A673 (cell line): Measurements from ENCODE around the gene DAPK1. TPM values are rescaled to one million over a fixed set of nuclear protein-coding genes. Genes with fewer than 3 reads are reported as not detected.

Source experiments
- BruUV-seq: library from RNA; stranded (reverse); fragments of 400-500 nt; replicated peaks from 2 replicates; lab custom pipeline; 2021; lab: Mats Ljungman, UMichigan
- CTCF ChIA-PET: fragments of 300-600 bp; sonication (Branson Sonifier 250); formaldehyde crosslinking; loops from one replicate; lab custom pipeline; 2022; ENCODE audit warnings: antibody characterized with exemption; lab: Charles Lee
- POLR2A ChIA-PET: fragments of 300-600 bp; sonication (Branson Sonifier 250); formaldehyde crosslinking; loops from one replicate; lab custom pipeline; 2022; ENCODE audit warnings: antibody characterized with exemption; ENCODE audit not compliant: low non-redundant PET; lab: Charles Lee
- DNase-seq: peaks from one replicate; pipeline ENCODE4 v3.0.0-alpha.2; 2015; ENCODE audit warnings: low spot score
- H3K27ac ChIP-seq: fragments of 200-600 bp; sonication (generic); 2 replicates; pipeline ENCODE4 v1.5.1; 2016; ENCODE audit warnings: mixed run types, low read depth, mild to moderate bottlenecking, mixed read lengths, antibody characterized with exemption, low read length; ENCODE audit not compliant: poor library complexity, severe bottlenecking
- H3K27me3 ChIP-seq: fragments of 200-600 bp; sonication (generic); replicated peaks from 2 replicates; pipeline ENCODE4 v1.6.1; 2017; ENCODE audit warnings: mixed run types, low read depth, mild to moderate bottlenecking, mixed read lengths, antibody characterized with exemption, low read length; ENCODE audit not compliant: insufficient read depth, poor library complexity
- H3K36me3 ChIP-seq: fragments of 200-600 bp; sonication (generic); 2 replicates; pipeline ENCODE4 v1.6.1; 2016; ENCODE audit warnings: mixed run types, mild to moderate bottlenecking, mixed read lengths, antibody characterized with exemption, low read length; ENCODE audit not compliant: insufficient read depth, poor library complexity, severe bottlenecking
- H3K4me1 ChIP-seq: fragments of 200-600 bp; sonication (generic); 2 replicates; pipeline ENCODE4 v1.6.1; 2017; ENCODE audit warnings: mixed run types, mild to moderate bottlenecking, mixed read lengths, antibody characterized with exemption, low read length; ENCODE audit not compliant: insufficient read depth, poor library complexity, severe bottlenecking
- H3K4me3 ChIP-seq: fragments of 200-600 bp; sonication (generic); 2 replicates; pipeline ENCODE4 v1.5.1; 2016; ENCODE audit warnings: low read depth, mixed run types, mild to moderate bottlenecking, mixed read lengths, low read length; ENCODE audit not compliant: poor library complexity, severe bottlenecking
- H3K9me3 ChIP-seq: fragments of 200-600 bp; sonication (generic); 2 replicates; pipeline ENCODE4 v1.6.1; 2016; ENCODE audit warnings: mixed run types, low read depth, mild to moderate bottlenecking, mixed read lengths, antibody characterized with exemption, low read length; ENCODE audit not compliant: poor library complexity, severe bottlenecking
- CTCF ChIP-seq: fragments of 300-800, 200-600 bp; sonication (generic); conservative IDR thresholded peaks from 2 replicates; pipeline ENCODE4 v1.5.1; 2017; ENCODE audit warnings: low read depth, mild to moderate bottlenecking, antibody characterized with exemption, low read length, moderate library complexity, mixed read lengths
- EZH2 ChIP-seq: fragments of 200-600 bp; sonication (generic); IDR thresholded peaks from 2 replicates; pipeline ENCODE4 v1.6.1; 2017; ENCODE audit warnings: borderline replicate concordance, low read depth, mild to moderate bottlenecking, mixed read lengths, antibody characterized with exemption, low read length; ENCODE audit not compliant: poor library complexity, severe bottlenecking
- intact Hi-C: fragments of 100-400 bp; cut with micrococcal nuclease; formaldehyde crosslinking; loops from one replicate; pipeline ENCODE4 v1.10.0; 2022; ENCODE audit not compliant: unreplicated experiment
- total RNA-seq: library from RNA; stranded (reverse); gene quantifications from 2 replicates; pipeline ENCODE4 v1.2.3, GENCODE V29; 2021

DAPK1 gene
- total RNA-seq, 1 experiment from 2014 or later, result 380 TPM

GRCh38 chr9:87750726-87751125, 253.1 kb downstream of the DAPK1 start:
- Histone ChIP-seq H3K9me3 (peaks cover 5% of the 10 kb centered on the region), H3K4me3 (no peak overlapping the region), H3K27ac (no peak overlapping the region), H3K36me3 (no peaks in the 10 kb centered on the region), H3K4me1 (peaks cover 19% of the 10 kb centered on the region), H3K27me3 (no peaks in the 10 kb centered on the region)
- BruUV-seq, result no TSS peak
- ChIA-PET CTCF (no interaction called here), POLR2A (no interaction called here)
- no peak for DNase-seq
- TF ChIP-seq CTCF (no peak), EZH2 (no peak)
- intact Hi-C loops, result no loop called here

GRCh38 chr9:87751423-87751822, 253.8 kb downstream of the DAPK1 start:
- peaks cover 19% of the 10 kb centered on the region for H3K4me1 ChIP-seq
- no peak overlapping the region for H3K27ac ChIP-seq
- DNase-seq, result no peak
- no peak overlapping the region for H3K4me3 ChIP-seq
- BruUV-seq, result no TSS peak
- intact Hi-C loops, result no loop called here
- CTCF ChIA-PET, result no interaction called here
- no peaks in the 10 kb centered on the region for H3K36me3 ChIP-seq
- POLR2A ChIA-PET, result no interaction called here
- H3K9me3 ChIP-seq, result peaks cover 5% of the 10 kb centered on the region
- TF ChIP-seq CTCF (no peak), EZH2 (no peak)
- H3K27me3 ChIP-seq, result no peaks in the 10 kb centered on the region

- ChIA-PET CTCF (no interaction called here), POLR2A (no interaction called here)
- H3K4me1 ChIP-seq, result peaks cover 19% of the 10 kb centered on the region
- no peaks in the 10 kb centered on the region for H3K27me3 ChIP-seq
- H3K27ac ChIP-seq, result no peak overlapping the region
- no peak for DNase-seq
- no peak overlapping the region for H3K4me3 ChIP-seq
- BruUV-seq, result no TSS peak
- H3K36me3 ChIP-seq, result no peaks in the 10 kb centered on the region
- intact Hi-C loops, result no loop called here
- no peak for TF ChIP-seq EZH2
- TF ChIP-seq CTCF, result no peak
- H3K9me3 ChIP-seq, result peaks cover 5% of the 10 kb centered on the region
Observed at GRCh38 chr9:87751868-87752267, 254.2 kb downstream of the DAPK1 start.
